GM20431 (cell line): ENCODE measurements around the gene PPP1R14D.

Experiments
- in situ Hi-C: fragments of 300-500 bp; cut with MseI, MboI; formaldehyde crosslinking; loops from one replicate; pipeline ENCODE4 v1.15.0; 2020; ENCODE audit warnings: low sequenced_read_pairs; ENCODE audit not compliant: unreplicated experiment

PPP1R14D gene

GRCh38 chr15:40823572-40824343, 4.8 kb downstream of the PPP1R14D start:
- in situ Hi-C loops, result no loop called here

DNA sequence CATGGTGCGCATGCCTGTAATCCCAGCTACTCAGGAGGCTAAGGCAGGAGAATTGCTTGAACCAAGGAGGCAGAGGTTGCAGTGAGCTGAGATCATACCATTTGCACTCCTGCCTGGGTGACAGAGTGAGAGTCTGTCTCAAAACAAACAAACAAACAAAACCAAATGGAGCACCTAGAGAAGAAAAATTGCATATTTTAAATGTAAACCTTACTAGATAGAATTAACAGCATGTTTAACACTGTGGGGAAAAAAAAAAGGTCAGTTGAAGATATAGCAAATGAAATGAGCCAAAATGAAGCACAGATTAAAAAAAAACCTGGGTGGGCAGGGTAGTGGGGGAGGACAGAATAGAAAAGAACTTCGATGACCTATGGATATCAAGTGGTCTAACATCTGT, 7.3 kb downstream of the PPP1R14D start:
- in situ Hi-C loops, result no loop called here

DNA sequence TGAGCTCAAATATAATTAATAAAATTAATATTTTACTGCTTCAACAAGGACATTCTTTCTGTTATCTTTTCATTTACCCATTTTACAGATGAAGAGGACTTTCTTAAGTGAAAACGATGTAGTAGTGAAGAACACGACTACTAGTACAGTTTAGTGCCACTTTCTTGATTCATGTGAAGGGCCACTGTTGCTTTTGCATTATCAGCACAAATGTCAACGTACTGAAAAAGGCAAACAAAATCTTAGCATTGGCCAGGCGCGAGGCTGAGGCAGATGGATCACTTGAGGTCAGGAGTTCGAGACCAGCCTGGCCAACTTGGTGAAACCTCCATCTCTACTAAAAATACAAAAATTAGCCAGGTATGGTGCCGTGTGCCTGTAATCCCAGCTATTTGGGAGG, 9.5 kb downstream of the PPP1R14D start:
- in situ Hi-C loops, result no loop called here

- in situ Hi-C loops, result no loop called here
These were observed 13.3 kb downstream of the PPP1R14D start for GRCh38 chr15:40815042-40815698.

DNA sequence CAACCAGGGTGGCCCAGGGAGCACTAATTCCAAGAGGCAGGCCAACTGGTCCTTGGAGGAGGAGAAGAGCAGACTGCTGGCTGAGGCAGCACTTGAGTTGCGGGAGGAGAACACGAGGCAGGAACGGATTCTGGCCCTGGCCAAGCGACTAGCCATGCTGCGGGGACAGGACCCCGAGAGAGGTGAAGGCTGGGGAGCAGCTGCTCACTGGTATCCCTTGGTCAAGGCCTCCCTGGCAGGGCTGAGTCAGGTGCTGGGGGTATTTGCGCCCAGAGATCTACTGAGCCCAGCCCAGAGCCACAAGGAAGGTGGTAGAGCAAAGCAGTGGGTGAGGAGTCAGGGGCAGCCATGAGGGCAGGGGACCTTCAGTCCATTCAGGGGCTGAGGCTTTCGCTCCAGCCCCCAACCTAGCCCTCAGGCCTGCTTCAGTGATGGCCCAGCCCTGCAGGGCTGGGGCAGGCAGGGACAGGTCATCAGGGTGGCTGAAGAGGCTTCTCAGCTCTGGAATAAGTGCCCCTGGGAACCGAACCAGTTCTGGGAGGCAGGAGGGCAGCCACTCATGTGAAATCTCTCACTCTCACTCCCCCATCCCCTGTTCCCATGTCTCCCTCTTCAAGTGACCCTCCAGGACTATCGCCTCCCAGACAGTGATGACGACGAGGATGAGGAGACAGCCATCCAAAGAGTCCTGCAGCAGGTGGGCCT, 15.6 kb downstream of the PPP1R14D start:
- in situ Hi-C loops, result no loop called here

DNA sequence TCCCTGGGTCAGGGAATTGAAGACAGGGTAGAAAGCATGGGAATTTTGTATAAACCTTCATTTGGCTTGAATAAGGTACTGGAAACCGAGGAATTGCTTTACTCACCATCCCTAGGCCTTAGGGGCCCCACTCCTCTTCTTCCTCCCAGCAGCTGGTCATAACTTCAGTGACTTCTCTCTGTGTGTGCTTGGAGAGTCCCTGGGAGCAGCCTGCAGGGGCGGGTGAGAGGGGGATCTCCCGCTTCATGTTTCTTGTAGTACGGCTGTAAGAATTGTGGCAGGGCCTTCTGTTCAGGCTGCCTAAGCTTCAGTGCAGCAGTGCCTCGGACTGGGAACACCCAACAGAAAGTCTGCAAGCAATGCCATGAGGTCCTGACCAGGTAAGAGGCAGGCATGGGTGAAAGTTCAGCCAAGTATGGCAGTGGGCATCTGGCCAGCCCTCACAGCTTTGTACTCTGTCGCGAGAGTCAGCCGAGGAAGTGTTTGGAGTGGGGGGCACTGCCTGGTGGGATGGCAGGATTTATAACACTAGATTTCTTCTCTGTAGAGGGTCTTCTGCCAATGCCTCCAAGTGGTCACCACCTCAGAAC, 19.6 kb downstream of the PPP1R14D start:
- in situ Hi-C loops, result no loop called here

DNA sequence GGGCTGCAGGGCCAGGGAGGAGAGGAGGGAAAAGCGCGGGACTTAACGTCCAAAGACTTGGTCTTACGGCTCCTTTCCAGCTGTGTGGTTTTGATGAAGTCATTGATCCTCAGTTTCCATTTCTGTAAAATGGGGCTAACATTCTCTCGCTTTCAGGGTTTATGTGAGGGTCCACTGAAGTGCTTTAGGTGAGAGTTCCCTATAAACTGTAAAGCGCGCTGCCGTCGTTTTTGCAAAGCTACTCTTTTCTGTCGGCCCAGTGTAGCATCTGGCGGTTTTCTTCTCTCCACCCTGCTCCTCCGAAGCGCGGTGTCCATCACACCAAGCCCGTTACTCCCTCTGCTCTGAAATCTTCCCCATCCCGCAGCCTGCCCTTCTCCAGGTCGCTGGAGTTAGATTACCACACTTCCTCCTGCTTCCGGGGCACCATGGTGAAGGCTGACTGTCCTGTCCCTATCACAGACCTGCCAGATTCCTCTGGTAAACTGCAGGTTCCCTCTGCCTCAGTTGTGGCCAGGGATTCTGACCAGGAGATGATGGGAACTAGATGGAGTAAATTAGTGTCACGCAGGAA, 20.5 kb downstream of the PPP1R14D start:
- in situ Hi-C loops, result no loop called here

DNA sequence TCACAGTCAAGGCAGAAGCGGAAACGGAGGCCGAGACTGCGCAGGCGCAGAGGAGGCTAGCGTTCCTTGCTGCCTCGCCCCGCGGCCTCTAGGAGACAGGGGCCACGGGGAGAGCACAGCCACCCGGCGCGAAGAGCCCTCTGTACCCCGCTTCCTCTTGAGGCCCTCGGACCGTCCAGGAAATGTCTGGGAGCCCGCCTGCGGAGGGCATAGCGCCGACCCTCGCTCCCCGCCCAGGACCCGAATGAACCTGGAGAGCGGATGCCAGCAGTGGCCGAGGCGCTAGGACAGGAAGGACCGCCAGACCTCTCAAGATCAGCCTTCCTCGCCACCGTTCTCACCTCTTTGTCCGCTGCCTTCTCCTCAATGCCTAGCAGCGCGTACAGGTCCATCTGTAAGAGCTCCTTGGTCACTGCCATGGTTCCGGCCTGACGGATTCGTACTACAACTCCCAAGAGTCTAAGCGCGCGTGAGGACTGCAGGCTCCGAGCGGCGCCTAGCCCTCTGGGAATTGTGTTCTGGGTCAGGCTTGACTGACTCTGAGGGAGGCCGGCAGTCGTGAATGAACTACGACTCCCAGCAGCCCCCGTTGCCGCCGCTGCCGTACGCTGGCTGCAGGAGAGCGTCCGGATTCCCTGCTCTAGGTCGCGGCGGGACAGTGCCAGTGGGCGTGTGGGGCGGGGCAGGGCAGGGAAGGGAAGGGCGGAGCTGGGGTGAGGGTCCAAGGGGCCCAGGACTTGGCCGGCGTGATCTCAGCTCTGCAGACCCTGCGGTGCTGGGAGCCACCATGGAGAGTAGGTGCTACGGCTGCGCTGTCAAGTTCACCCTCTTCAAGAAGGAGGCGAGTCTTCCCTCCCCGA, 21.2 kb downstream of the PPP1R14D start, which contains the start of the genes DNAJC17 and ZFYVE19:
Gene DNAJC17, minus strand, starts transcription at position 446 of the 860 bp plus-strand sequence. Its CDS starts 27 bp downstream, at position 419.
Gene ZFYVE19, plus strand, starts transcription at position 62 of the 860 bp plus-strand sequence. Its CDS starts 501 bp downstream, at position 563.
- in situ Hi-C loops, result no loop called here

DNA sequence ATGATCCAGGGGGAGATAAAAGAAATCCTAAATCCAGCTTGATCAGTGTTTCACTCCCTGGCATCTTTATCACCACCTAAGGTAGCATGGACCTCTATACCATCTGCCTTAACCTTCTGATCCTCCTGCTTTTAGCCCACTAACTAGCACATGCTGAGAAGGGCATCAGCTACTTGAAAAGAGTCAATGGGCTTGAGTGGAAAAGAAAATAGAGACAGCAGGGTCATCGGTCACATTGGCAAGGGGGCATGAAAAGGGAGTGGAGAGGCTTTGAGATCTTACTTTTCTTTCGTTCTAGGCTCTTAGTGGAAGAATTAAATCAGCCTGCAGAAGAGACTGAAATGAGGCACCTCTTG, 21.9 kb downstream of the PPP1R14D start:
- in situ Hi-C loops, result no loop called here

DNA sequence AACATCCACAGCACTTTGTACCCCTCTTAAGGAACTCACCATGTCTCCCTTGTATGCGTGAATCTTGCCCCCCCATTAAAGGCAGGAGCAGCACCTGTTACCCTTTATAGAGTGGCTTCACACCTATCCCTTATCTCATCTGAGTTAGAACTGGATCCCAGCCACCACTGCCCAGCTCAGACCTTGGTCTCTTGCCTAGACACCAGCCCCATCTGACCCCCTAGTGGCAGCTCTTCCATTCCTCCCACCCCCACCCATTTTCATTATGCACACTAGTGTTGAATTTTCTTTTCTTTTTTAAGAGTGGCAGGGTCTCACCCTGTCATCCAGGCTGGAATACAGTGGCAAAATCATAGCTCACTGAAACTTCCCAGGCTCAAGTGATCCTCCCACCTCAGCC, 24.8 kb downstream of the PPP1R14D start:
- in situ Hi-C loops, result no loop called here

DNA sequence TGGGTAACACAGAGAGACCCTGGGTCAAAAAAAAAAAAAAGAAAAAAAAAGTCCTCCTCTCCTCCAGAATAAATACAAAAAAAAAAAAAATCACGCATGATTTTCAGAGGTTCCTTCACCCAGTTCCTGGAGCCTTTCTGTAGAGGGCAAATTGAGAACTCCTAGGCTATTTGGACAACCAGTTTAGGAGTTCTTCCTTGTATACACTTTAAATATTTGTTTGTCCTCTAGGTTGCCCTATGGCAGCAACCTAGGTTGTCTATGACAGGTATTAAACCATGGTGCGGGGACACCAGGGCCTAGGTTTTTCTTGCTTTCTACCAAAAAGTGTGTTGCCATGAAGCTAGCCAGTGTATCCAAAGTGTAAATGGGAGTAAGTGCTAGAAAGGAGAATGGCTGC, 25.4 kb downstream of the PPP1R14D start:
- in situ Hi-C loops, result no loop called here

DNA sequence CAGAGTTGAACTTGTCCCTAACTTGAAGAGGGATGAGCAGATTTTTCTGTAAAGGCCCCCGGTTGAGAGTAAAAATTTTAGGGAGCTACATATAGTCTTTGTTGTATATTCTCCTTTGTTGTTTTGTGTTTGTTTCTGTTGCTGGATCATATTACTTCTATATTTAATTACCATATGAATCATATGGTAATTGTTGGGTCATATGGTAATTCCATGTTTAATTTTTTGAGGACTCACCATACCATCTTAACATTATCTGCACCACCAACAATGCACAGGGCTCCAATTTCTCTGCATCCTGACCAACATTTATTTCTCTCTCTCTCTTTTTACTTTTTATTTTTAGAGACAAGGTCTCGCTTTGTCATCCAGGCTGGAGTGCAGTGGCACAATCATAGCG, 29.0 kb downstream of the PPP1R14D start:
- in situ Hi-C loops, result no loop called here

- in situ Hi-C loops, result no loop called here
These were observed 32.0 kb downstream of the PPP1R14D start for GRCh38 chr15:40796512-40796911.

GRCh38 chr15:40796041-40796440, 32.5 kb downstream of the PPP1R14D start:
- in situ Hi-C loops, result no loop called here

DNA sequence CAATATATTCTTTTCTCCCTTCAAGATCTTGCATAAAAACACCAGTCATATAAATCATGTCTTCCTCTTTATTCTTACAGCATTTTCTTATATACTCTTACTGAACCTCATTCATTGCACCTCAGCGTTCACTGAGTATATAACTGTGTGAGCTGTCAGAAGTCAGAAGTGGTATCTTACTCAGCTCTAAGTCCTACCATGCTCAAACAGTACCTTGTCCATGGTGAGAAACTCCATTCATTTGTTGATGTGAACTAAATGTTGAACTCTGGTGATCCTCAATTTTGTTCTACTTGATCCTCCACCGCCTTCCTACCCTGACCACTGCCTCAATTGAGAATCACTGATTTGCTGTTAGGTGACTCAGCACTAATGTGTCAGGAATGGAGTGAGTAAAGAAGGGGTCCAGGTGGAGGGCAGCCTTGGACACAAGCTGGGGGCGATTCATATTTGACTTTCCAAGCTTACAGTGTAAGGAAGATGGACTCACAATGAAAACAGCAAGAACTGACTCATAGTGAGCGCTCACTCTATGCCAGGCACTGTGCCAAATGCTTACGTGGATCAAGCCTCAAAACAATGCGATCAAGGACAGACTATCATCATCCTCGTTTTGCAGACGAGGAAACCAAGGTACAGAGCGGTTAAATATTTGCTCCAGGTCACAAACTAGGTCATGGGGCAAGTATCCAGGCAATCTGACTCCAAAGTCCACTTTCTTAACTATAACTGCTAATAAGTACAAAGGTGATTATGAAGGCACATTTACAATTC, 35.1 kb downstream of the PPP1R14D start:
- in situ Hi-C loops, result no loop called here

DNA sequence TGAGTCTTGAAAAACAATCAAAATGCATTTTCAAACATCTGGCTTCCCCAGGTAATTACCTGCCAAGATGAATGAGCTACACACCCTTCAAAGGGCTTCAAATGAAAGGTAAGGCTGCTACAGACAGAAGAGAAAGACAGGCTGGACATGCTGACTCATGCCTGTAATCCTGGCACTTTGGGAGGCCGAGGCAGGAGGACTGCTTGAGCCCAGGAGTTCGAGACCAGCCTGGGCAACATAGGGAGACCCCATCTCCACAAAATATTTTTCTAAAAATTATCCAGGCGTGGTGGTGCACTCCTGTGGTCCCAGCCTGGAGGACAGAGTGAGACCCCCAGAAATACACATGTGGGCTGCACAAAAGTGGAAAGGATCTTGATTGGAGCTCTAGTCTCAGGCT, 36.1 kb downstream of the PPP1R14D start:
- in situ Hi-C loops, result no loop called here

DNA sequence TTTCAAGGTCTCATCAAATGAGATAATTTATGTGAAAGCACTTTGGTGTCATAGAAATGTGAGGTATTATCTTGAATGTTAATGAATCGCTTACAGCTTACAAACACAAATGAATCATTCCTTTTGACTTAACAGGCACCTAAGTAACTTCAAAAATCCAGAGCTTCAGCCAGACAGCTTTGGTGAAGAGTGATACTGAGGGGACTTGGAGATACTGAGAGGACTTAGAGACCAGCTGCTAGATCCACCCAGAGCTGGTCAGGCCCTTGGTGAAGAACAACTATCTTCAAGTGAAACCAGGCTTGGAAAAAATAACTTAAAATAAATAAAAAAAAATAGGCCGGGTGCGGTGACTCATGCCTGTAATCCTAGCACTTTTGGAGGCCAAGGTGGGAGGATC, 37.8 kb downstream of the PPP1R14D start:
- in situ Hi-C loops, result no loop called here

- in situ Hi-C loops, result no loop called here
These were observed 38.5 kb downstream of the PPP1R14D start for GRCh38 chr15:40789999-40790398.

DNA sequence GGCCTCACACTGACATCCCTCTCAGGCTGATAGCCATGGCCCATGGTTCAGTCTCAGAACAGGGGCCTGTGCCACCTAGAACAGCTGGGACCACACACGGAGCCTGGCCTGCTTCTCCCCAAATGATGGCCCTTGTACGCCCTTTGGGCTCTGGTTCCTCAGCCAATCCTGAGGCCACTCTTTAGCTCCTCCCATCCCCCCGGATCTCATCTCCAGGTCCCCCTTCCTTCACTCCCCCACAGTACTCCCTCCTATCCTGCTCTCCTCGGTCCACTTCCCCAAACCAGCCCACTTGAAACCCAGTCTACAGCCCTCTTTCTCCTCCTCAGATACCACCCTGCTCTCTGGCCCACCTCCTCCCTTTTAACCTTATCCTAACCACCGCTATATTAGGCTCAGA, 39.4 kb downstream of the PPP1R14D start:
- in situ Hi-C loops, result no loop called here
